Measurements from ENCODE around the gene CLEC7A. TPM values are rescaled to one million over a fixed set of nuclear protein-coding genes. Genes with fewer than 3 reads are reported as not detected.

CLEC7A gene
- total and polyA plus RNA-seq, 2 experiments from 2014 or later: 1.1 to 2.3 TPM

DNA sequence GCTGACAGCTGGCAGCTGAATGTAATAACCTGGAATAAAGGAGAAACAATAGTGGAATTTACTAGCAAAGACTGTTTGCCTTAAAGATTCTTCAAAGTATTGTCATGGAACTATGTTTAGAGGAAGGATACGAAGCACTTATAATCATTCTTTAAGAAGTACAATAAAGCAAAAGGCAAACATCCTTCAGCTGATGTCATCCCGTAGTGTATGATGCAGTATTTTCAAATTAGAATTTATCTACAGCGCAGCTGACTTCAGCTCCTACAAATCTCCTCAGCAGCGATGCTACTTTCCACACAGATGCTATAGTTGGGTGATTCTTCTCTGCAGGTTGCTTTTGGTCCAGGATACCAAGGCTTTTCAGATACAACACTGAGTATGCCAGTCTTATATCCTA, 62.7 kb downstream of the CLEC7A start:
- no peaks in the 10 kb centered on the region for H3K27me3 ChIP-seq
- no peak for TF ChIP-seq EZH2phosphoT487 (IDR thresholded peaks at IDR 0.05; ENCODE audit: low read depth, severe bottlenecking, unreplicated experiment)
- TF ChIP-seq, protein P1, sequence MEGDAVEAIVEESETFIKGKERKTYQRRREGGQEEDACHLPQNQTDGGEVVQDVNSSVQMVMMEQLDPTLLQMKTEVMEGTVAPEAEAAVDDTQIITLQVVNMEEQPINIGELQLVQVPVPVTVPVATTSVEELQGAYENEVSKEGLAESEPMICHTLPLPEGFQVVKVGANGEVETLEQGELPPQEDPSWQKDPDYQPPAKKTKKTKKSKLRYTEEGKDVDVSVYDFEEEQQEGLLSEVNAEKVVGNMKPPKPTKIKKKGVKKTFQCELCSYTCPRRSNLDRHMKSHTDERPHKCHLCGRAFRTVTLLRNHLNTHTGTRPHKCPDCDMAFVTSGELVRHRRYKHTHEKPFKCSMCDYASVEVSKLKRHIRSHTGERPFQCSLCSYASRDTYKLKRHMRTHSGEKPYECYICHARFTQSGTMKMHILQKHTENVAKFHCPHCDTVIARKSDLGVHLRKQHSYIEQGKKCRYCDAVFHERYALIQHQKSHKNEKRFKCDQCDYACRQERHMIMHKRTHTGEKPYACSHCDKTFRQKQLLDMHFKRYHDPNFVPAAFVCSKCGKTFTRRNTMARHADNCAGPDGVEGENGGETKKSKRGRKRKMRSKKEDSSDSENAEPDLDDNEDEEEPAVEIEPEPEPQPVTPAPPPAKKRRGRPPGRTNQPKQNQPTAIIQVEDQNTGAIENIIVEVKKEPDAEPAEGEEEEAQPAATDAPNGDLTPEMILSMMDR (IDR thresholded peaks at IDR 0.05; ENCODE audit: poor library complexity): no peak
- TF ChIP-seq EZH2 (IDR thresholded peaks at IDR 0.05; ENCODE audit: borderline replicate concordance): no peak
- H3K4me3 ChIP-seq: no peak overlapping the region
- H3K79me2 ChIP-seq: no peaks in the 10 kb centered on the region
- no peaks in the 10 kb centered on the region for H3K4me1 ChIP-seq (ENCODE audit: insufficient read depth)
- no peak overlapping the region for H3K27ac ChIP-seq
- DNase-seq (ENCODE audit: low spot score): no peak
- no peak overlapping the region for H2AFZ ChIP-seq
- WGBS (ENCODE audit: low lambda C conversion rate, missing lambda C conversion rate): 65% methylated on average over 4 of the region's 4 CpGs
- no peak overlapping the region for H3K4me2 ChIP-seq
- H3K36me3 ChIP-seq (replicated peaks; ENCODE audit: insufficient read depth, low read depth): no peaks in the 10 kb centered on the region
- no peaks in the 10 kb centered on the region for H3K9me3 ChIP-seq (ENCODE audit: low read depth)
- no peaks in the 10 kb centered on the region for H4K20me1 ChIP-seq (ENCODE audit: insufficient read depth, poor library complexity, severe bottlenecking)
- no peaks in the 10 kb centered on the region for H3K9me2 ChIP-seq (replicated peaks; ENCODE audit: insufficient read depth)

Other genes with a start within 250 kb of the CLEC7A start
- not detected in 2 replicates for gene KLRF2, start 248.7 kb downstream of the CLEC7A start, total RNA-seq
- gene KLRF2, start 248.7 kb downstream of the CLEC7A start, polyA plus RNA-seq: 0.36 TPM in 1 of 2 replicates, not detected in the other
- gene CLEC2A, start 197.8 kb downstream of the CLEC7A start, total RNA-seq: 0.28 TPM in 1 of 2 replicates, not detected in the other
- 2.1 TPM in 1 of 2 replicates, not detected in the other for gene CLEC2A, start 197.8 kb downstream of the CLEC7A start, polyA plus RNA-seq
- gene CLEC12A, start 158.8 kb downstream of the CLEC7A start, total RNA-seq: 0.08 and 1.2 TPM in 2 replicates
- gene CLEC12A, start 158.8 kb downstream of the CLEC7A start, polyA plus RNA-seq: 0.54 and 0.73 TPM in 2 replicates
- gene CLEC1B, start 131.1 kb downstream of the CLEC7A start, total RNA-seq: 0.20 and 0.36 TPM in 2 replicates
- 0.55 and 2.4 TPM in 2 replicates for gene CLEC1B, start 131.1 kb downstream of the CLEC7A start, polyA plus RNA-seq
- gene CLEC12B, start 119.6 kb downstream of the CLEC7A start, total RNA-seq: not detected in 2 replicates
- not detected in 2 replicates for gene CLEC12B, start 119.6 kb downstream of the CLEC7A start, polyA plus RNA-seq
- not detected in 2 replicates for gene CLEC9A, start 99.5 kb downstream of the CLEC7A start, total RNA-seq
- not detected in 2 replicates for gene CLEC9A, start 99.5 kb downstream of the CLEC7A start, polyA plus RNA-seq
- 3.0 and 6.4 TPM in 2 replicates for gene CLEC1A, start 31.2 kb downstream of the CLEC7A start, total RNA-seq
- gene CLEC1A, start 31.2 kb downstream of the CLEC7A start, polyA plus RNA-seq: 3.6 and 4.2 TPM in 2 replicates
- 7.3 and 15.1 TPM in 2 replicates for gene OLR1, start 41.9 kb upstream of the CLEC7A start, total RNA-seq
- 6.4 and 20.8 TPM in 2 replicates for gene OLR1, start 41.9 kb upstream of the CLEC7A start, polyA plus RNA-seq
- gene TMEM52B, start 48.8 kb upstream of the CLEC7A start, total RNA-seq: 0.03 TPM in 1 of 2 replicates, not detected in the other
- 1.0 and 1.8 TPM in 2 replicates for gene TMEM52B, start 48.8 kb upstream of the CLEC7A start, polyA plus RNA-seq
- 77.9 and 93.5 TPM in 2 replicates for gene GABARAPL1, start 82.7 kb upstream of the CLEC7A start, total RNA-seq
- gene GABARAPL1, start 82.7 kb upstream of the CLEC7A start, polyA plus RNA-seq: 77.7 and 101 TPM in 2 replicates
- gene KLRD1, start 177.7 kb upstream of the CLEC7A start, total RNA-seq: 0.24 and 0.30 TPM in 2 replicates
- gene KLRD1, start 177.7 kb upstream of the CLEC7A start, polyA plus RNA-seq: 0.69 and 0.70 TPM in 2 replicates

All from hepatocyte (in vitro differentiated cells).